ENCODE measurements around the gene EPS15. TPM values are rescaled to one million over a fixed set of nuclear protein-coding genes. Genes with fewer than 3 reads are reported as not detected.

EPS15 gene
- total and polyA plus RNA-seq, 2 of the 13 experiments (the other 11 are each of a cell fraction or from before 2014, with no cell fraction given) = 14.3 to 19.3 TPM

GRCh38 chr1:51537568-51537967 is 18.5 kb upstream of the EPS15 start:
- Histone ChIP-seq H2AFZ (ENCODE audit: low read length) (no peak overlapping the region), H3K9me3 (ENCODE audit: low read length) (no peaks in the 10 kb centered on the region), H3K9ac (ENCODE audit: insufficient read depth, low read depth, low read length) (no peak overlapping the region), H3K27ac (ENCODE audit: extremely low read length, insufficient read depth, low read length) (no peak overlapping the region), H3K27me3 (ENCODE audit: control insufficient read depth in 1 of 2, insufficient read depth in 2 of 2, low read length in 2 of 2) (no peaks in the 10 kb centered on the region), H4K20me1 (ENCODE audit: insufficient read depth, low read length) (no peaks in the 10 kb centered on the region), H3K4me1 (ENCODE audit: insufficient read depth, low read length) (peaks cover 33% of the 10 kb centered on the region), H3K4me3 (replicated peaks in 1 of 3; ENCODE audit: insufficient read depth in 1 of 3, low read depth in 2 of 3, low read length in 3 of 3) (no peak overlapping the region), H3K79me2 (ENCODE audit: insufficient read depth, low read length) (no peaks in the 10 kb centered on the region), H3K4me2 (ENCODE audit: low read depth, low read length) (no peak overlapping the region), H3K36me3 (replicated peaks in 1 of 2; ENCODE audit: control insufficient read depth in 1 of 2, insufficient read depth in 2 of 2, low read length in 2 of 2) (no peaks in the 10 kb centered on the region)
- ATAC-seq (no peak), DNase-seq (ENCODE audit: low spot score) (no peak), FAIRE-seq (no peak)
- WGBS (ENCODE audit: low lambda C conversion rate) = 60% methylated on average over 1 of the region's 1 CpG
- CTCF ChIA-PET (ENCODE audit: low intra/inter-chr PET ratio, low total read pairs) = no interaction called here
- intact Hi-C loops (cut with micrococcal nuclease; ENCODE audit: unreplicated experiment) = no loop called here
- in situ Hi-C loops (cut with HindIII; ENCODE audit: extremely low pct_ligation_motif_present, low pct_unique_long_range_greater_than_20kb) = no loop called here
- POLR2A ChIA-PET = no interaction called here
- no TSS peak for BruUV-seq (replicated peaks)
- TF ChIP-seq ZSCAN22 (CRISPR knock-in tag; IDR thresholded peaks at IDR 0.05) (no peak), MEIS2 (CRISPR knock-in tag; IDR thresholded peaks at IDR 0.05) (no peak), MXI1 (IDR thresholded peaks at IDR 0.05; ENCODE audit: borderline replicate concordance, low read depth, low read length) (no peak), SOX13 (IDR thresholded peaks at IDR 0.05) (no peak), SOX13 (CRISPR knock-in tag; conservative IDR thresholded peaks at IDR 0.05 in 1 of 2, IDR thresholded peaks at IDR 0.05 in 1 of 2) (no peak), MED13 (CRISPR knock-in tag; IDR thresholded peaks at IDR 0.05) (no peak), DRAP1 (CRISPR knock-in tag; IDR thresholded peaks at IDR 0.05) (no peak), ARID4A (CRISPR knock-in tag; IDR thresholded peaks at IDR 0.05; ENCODE audit: borderline replicate concordance) (no peak), ZNF282 (IDR thresholded peaks at IDR 0.05; ENCODE audit: partially characterized antibody) (no peak), NFIC (IDR thresholded peaks at IDR 0.05; ENCODE audit: low read length) (no peak), SATB2 (CRISPR knock-in tag; IDR thresholded peaks at IDR 0.05) (no peak), HMGA1 (CRISPR knock-in tag; conservative IDR thresholded peaks at IDR 0.05) (no peak), ZNF296 (CRISPR knock-in tag; conservative IDR thresholded peaks at IDR 0.05) (no peak)
